HG03565 (cell line): ENCODE measurements around the gene MMAB.

Experiments
- ATAC-seq: cut with Tn5 transposase; IDR thresholded peaks from one replicate; pipeline ENCODE4 v1.9.1; 2021; ENCODE audit warnings: mild to moderate bottlenecking, moderate library complexity; ENCODE audit not compliant: unreplicated experiment

The MMAB gene

GRCh38 chr12:109586385-109587296 is 13.3 kb upstream of the MMAB start:
- ATAC-seq, result no peak

GRCh38 chr12:109583733-109584132 is 10.4 kb upstream of the MMAB start:
- no peak for ATAC-seq

GRCh38 chr12:109582636-109583035 is 9.3 kb upstream of the MMAB start:
- no peak for ATAC-seq

- no peak for ATAC-seq
These were observed 8.6 kb upstream of the MMAB start for GRCh38 chr12:109581856-109582255.

- ATAC-seq, result no peak
These were observed 8.0 kb upstream of the MMAB start for GRCh38 chr12:109581334-109581691.

GRCh38 chr12:109580684-109581333 is 7.5 kb upstream of the MMAB start:
- ATAC-seq, result no peak

- no peak for ATAC-seq
These were observed 7.0 kb upstream of the MMAB start for GRCh38 chr12:109580272-109580671.

GRCh38 chr12:109579639-109580038 is 6.3 kb upstream of the MMAB start:
- ATAC-seq, result no peak

GRCh38 chr12:109578330-109578927 is 5.1 kb upstream of the MMAB start:
- ATAC-seq, result no peak

GRCh38 chr12:109577311-109577710 is 4.0 kb upstream of the MMAB start:
- ATAC-seq, result no peak

GRCh38 chr12:109575683-109576082 is 2.4 kb upstream of the MMAB start:
- ATAC-seq, result no peak

GRCh38 chr12:109573914-109574244 is 575 bp upstream of the MMAB start:
- ATAC-seq, result no peak

GRCh38 chr12:109572506-109572845 is 828 bp downstream of the MMAB start:
- no peak for ATAC-seq

- no peak for ATAC-seq
These were observed 1.4 kb downstream of the MMAB start for GRCh38 chr12:109571773-109572505.

GRCh38 chr12:109568486-109568885 is 4.8 kb downstream of the MMAB start:
- ATAC-seq, result no peak

GRCh38 chr12:109567967-109568366 is 5.3 kb downstream of the MMAB start:
- no peak for ATAC-seq

- no peak for ATAC-seq
These were observed 6.0 kb downstream of the MMAB start for GRCh38 chr12:109567296-109567695.

GRCh38 chr12:109566424-109566823 is 6.9 kb downstream of the MMAB start:
- no peak for ATAC-seq

- ATAC-seq, result no peak
These were observed 9.7 kb downstream of the MMAB start for GRCh38 chr12:109563291-109564284.

- no peak for ATAC-seq
These were observed 10.4 kb downstream of the MMAB start for GRCh38 chr12:109562871-109563270.
